ENCODE results near the gene CCL19. TPM values are rescaled to one million over a fixed set of nuclear protein-coding genes. Genes with fewer than 3 reads are reported as not detected.

CCL19 gene
- total and polyA plus RNA-seq, 2 experiments from 2014 or later, result not detected

GRCh38 chr9:34714007-34714406 lies 22.9 kb upstream of the CCL19 start:
- Histone ChIP-seq H3K4me2 (no peak overlapping the region), H3K4me1 (ENCODE audit: insufficient read depth) (no peaks in the 10 kb centered on the region), H3K27ac (ENCODE audit: low read depth) (no peak overlapping the region), H3K36me3 (ENCODE audit: insufficient read depth) (no peaks in the 10 kb centered on the region), H3K9me2 (ENCODE audit: insufficient read depth) (0 out of 2 replicates have a peak, but pooled peaks cover 4% of the 10 kb centered on the region), H2AFZ (no peak overlapping the region), H4K20me1 (replicated peaks; ENCODE audit: insufficient read depth) (no peaks in the 10 kb centered on the region), H3K27me3 (ENCODE audit: insufficient read depth) (no peaks in the 10 kb centered on the region), H3K79me2 (replicated peaks; ENCODE audit: insufficient read depth) (no peaks in the 10 kb centered on the region), H3F3A (replicated peaks; ENCODE audit: low read depth) (no peaks in the 10 kb centered on the region), H3K4me3 (no peak overlapping the region)
- Mint-ChIP-seq H3K36me3 (ENCODE audit: low read depth) (no peaks in the 10 kb centered on the region), H3K27ac (no peak overlapping the region), H3K4me3 (no peak overlapping the region), H3K9me3 (no peaks in the 10 kb centered on the region), H3K27me3 (ENCODE audit: insufficient read depth, low read depth, poor library complexity) (peaks cover 6% of the 10 kb centered on the region), H3K4me1 (no peaks in the 10 kb centered on the region)
- TF ChIP-seq ETS1 (IDR thresholded peaks at IDR 0.05) (no peak), POLR2AphosphoS5 (IDR thresholded peaks at IDR 0.05; ENCODE audit: low read depth) (no peak), ZNF114 (CRISPR knock-in tag; IDR thresholded peaks at IDR 0.05) (no peak), NANOG (IDR thresholded peaks at IDR 0.05; ENCODE audit: borderline replicate concordance) (no peak), CTCF (conservative IDR thresholded peaks at IDR 0.05; ENCODE audit: low read depth in 2 of 2) (no peak), ZNF462 (CRISPR knock-in tag; IDR thresholded peaks at IDR 0.05) (no peak), ZNF331 (CRISPR knock-in tag; IDR thresholded peaks at IDR 0.05; ENCODE audit: low read depth) (no peak), EZH2phosphoT487 (IDR thresholded peaks at IDR 0.05; ENCODE audit: unreplicated experiment) (no peak)
- ATAC-seq, result no peak
- no peak for DNase-seq (ENCODE audit: low spot score)

Data from GM23338 (cell line).